GM23338 (cell line): ENCODE data around the gene DNAJC15. TPM values are rescaled to one million over a fixed set of nuclear protein-coding genes. Genes with fewer than 3 reads are reported as not detected.

Source experiments
- ATAC-seq: fragments of 200-7000 bp; cut with Tn5 transposase; 3 replicates; pipeline ENCODE4 v1.9.1; 2020
- DNase-seq: peaks from one replicate; pipeline ENCODE4 v3.0.0-alpha.2; 2015; ENCODE audit warnings: low spot score
- H2AFZ ChIP-seq: fragments of 200-600 bp; sonication (generic); 2 replicates; pipeline ENCODE4 v1.8.0; 2016; ENCODE audit warnings: antibody characterized with exemption, mild to moderate bottlenecking, moderate library complexity
- H3F3A ChIP-seq: fragments of 200-600 bp; sonication (generic); replicated peaks from 2 replicates; pipeline ENCODE4 v1.8.0; 2017; ENCODE audit warnings: antibody characterized with exemption, mixed run types, low read depth
- H3K27ac ChIP-seq: fragments of 200-600 bp; sonication (generic); 2 replicates; pipeline ENCODE4 v1.6.1; 2016; ENCODE audit warnings: low read depth
- H3K27me3 ChIP-seq: fragments of 200-600 bp; sonication (generic); 2 replicates; pipeline ENCODE4 v1.8.0; 2016; ENCODE audit warnings: mild to moderate bottlenecking, mixed run types, moderate library complexity; ENCODE audit not compliant: insufficient read depth
- H3K36me3 ChIP-seq: fragments of 200-600 bp; sonication (generic); 2 replicates; pipeline ENCODE4 v1.8.0; 2016; ENCODE audit warnings: mild to moderate bottlenecking; ENCODE audit not compliant: insufficient read depth
- H3K4me1 ChIP-seq: fragments of 200-600 bp; sonication (generic); 2 replicates; pipeline ENCODE4 v1.8.0; 2016; ENCODE audit warnings: mild to moderate bottlenecking, moderate library complexity; ENCODE audit not compliant: insufficient read depth
- H3K4me2 ChIP-seq: fragments of 200-600 bp; sonication (generic); 2 replicates; pipeline ENCODE4 v1.7.1; 2017; ENCODE audit warnings: mixed run types
- H3K4me3 ChIP-seq: fragments of 200-600 bp; sonication (generic); 2 replicates; pipeline ENCODE4 v1.6.1; 2016; ENCODE audit warnings: mixed run types
- H3K79me2 ChIP-seq: fragments of 200-600 bp; sonication (generic); replicated peaks from 2 replicates; pipeline ENCODE4 v1.8.0; 2017; ENCODE audit warnings: mild to moderate bottlenecking; ENCODE audit not compliant: insufficient read depth
- H3K9me2 ChIP-seq: fragments of 200-600 bp; sonication (generic); 2 replicates; pipeline ENCODE4 v1.8.0; 2017; ENCODE audit not compliant: insufficient read depth
- H4K20me1 ChIP-seq: fragments of 200-600 bp; sonication (generic); replicated peaks from 2 replicates; pipeline ENCODE4 v1.8.0; 2017; ENCODE audit warnings: mild to moderate bottlenecking; ENCODE audit not compliant: insufficient read depth
- H3K27ac Mint-ChIP-seq: 2 replicates; pipeline ENCODE4 v1.8.0; 2020; ENCODE audit warnings: inconsistent platforms, mild to moderate bottlenecking, moderate library complexity, mixed read lengths
- H3K27me3 Mint-ChIP-seq: 3 replicates; pipeline ENCODE4 v1.8.0; 2022; ENCODE audit warnings: low read depth, mild to moderate bottlenecking, moderate library complexity, mixed read lengths, inconsistent platforms; ENCODE audit not compliant: insufficient read depth, poor library complexity
- H3K36me3 Mint-ChIP-seq: 3 replicates; pipeline ENCODE4 v1.8.0; 2021; ENCODE audit warnings: low read depth, mild to moderate bottlenecking, inconsistent platforms, moderate library complexity, mixed read lengths
- H3K4me1 Mint-ChIP-seq: 3 replicates; pipeline ENCODE4 v1.8.0; 2020; ENCODE audit warnings: mild to moderate bottlenecking, inconsistent platforms, mixed read lengths
- H3K4me3 Mint-ChIP-seq: 3 replicates; pipeline ENCODE4 v1.8.0; 2021; ENCODE audit warnings: moderate library complexity, mild to moderate bottlenecking, inconsistent platforms, mixed read lengths
- H3K9me3 Mint-ChIP-seq: 3 replicates; pipeline ENCODE4 v1.8.0; 2020; ENCODE audit warnings: moderate library complexity, mild to moderate bottlenecking, inconsistent platforms, mixed read lengths
- CTCF ChIP-seq, 2 experiments: fragments of 200-600 bp in 1 of 2; sonication (generic) in 1 of 2; conservative IDR thresholded peaks; 2 replicates each; pipeline versions ENCODE4 v1.5.1 to v1.6.1; 2016 to 2017; ENCODE audit warnings: antibody characterized with exemption in 2 of 2, low read depth in 2 of 2, mild to moderate bottlenecking in 2 of 2, moderate library complexity in 1 of 2
- ZNF114 ChIP-seq: fragments of 250-450 bp; sonication (Bioruptor Pico); IDR thresholded peaks from 2 replicates; pipeline ENCODE4 v1.5.0; 2020; ENCODE audit warnings: mild to moderate bottlenecking, moderate library complexity
- ZNF331 ChIP-seq: fragments of 250-450 bp; sonication (Bioruptor Pico); IDR thresholded peaks from 2 replicates; pipeline ENCODE4 v1.5.0; 2020; ENCODE audit warnings: low read depth, mild to moderate bottlenecking, moderate library complexity
- ZNF462 ChIP-seq: fragments of 250-450 bp; sonication (Bioruptor Pico); IDR thresholded peaks from 2 replicates; pipeline ENCODE4 v1.5.0; 2020; ENCODE audit warnings: mild to moderate bottlenecking, moderate library complexity
- polyA plus RNA-seq: library from polyadenylated mRNA; unstranded; fragments of >200 nt; fragmentation: Nextera tagmentation; extraction: Ambion mirVana; gene quantifications from 2 replicates; pipeline ENCODE4 v1.2.1, GENCODE V29; 2016
- total RNA-seq: library from RNA; depleted of rRNA; stranded (reverse); fragments of >200 nt; shearing (Covaris generic); gene quantifications from 2 replicates; pipeline ENCODE4 v1.2.3, GENCODE V29; 2014
- TF ChIP-seq, protein P1 (sequence below): IDR thresholded peaks from 2 replicates; pipeline ENCODE4 v1.6.1; 2016; ENCODE audit warnings: antibody characterized with exemption

The DNAJC15 gene
- total and polyA plus RNA-seq, 2 experiments from 2014 or later = 11.4 to 80.4 TPM

- Histone ChIP-seq H2AFZ (peak overlapping the region; percentile 69; the same call in 1 of the 2 replicates), H3F3A (no peaks in the 10 kb centered on the region), H3K9me2 (peaks cover 14% of the 10 kb centered on the region), H3K79me2 (no peaks in the 10 kb centered on the region), H3K4me2 (no peak overlapping the region), H4K20me1 (no peaks in the 10 kb centered on the region), H3K36me3 (no peaks in the 10 kb centered on the region), H3K27ac (no peak overlapping the region), H3K4me3 (no peak overlapping the region), H3K27me3 (no peaks in the 10 kb centered on the region), H3K4me1 (peaks cover 20% of the 10 kb centered on the region)
- Mint-ChIP-seq H3K36me3 (no peaks in the 10 kb centered on the region), H3K4me3 (no peak overlapping the region), H3K9me3 (no peaks in the 10 kb centered on the region), H3K27ac (no peak overlapping the region), H3K4me1 (peaks cover 48% of the 10 kb centered on the region), H3K27me3 (peaks cover 3% of the 10 kb centered on the region)
- no peak for DNase-seq
- no peak for ATAC-seq
- TF ChIP-seq, protein P1, sequence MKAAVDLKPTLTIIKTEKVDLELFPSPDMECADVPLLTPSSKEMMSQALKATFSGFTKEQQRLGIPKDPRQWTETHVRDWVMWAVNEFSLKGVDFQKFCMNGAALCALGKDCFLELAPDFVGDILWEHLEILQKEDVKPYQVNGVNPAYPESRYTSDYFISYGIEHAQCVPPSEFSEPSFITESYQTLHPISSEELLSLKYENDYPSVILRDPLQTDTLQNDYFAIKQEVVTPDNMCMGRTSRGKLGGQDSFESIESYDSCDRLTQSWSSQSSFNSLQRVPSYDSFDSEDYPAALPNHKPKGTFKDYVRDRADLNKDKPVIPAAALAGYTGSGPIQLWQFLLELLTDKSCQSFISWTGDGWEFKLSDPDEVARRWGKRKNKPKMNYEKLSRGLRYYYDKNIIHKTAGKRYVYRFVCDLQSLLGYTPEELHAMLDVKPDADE = no peak
- TF ChIP-seq ZNF462 (CRISPR knock-in tag) (no peak), ZNF331 (no peak), CTCF (conservative IDR thresholded peaks at IDR 0.05; ENCODE audit: low read depth in 2 of 2) (no peak), ZNF114 (CRISPR knock-in tag) (no peak)
Measured at GRCh38 chr13:43134868-43135267, 111.5 kb downstream of the DNAJC15 start.
